ENCODE data around the gene KRT85.

- TF ChIP-seq, protein P1, sequence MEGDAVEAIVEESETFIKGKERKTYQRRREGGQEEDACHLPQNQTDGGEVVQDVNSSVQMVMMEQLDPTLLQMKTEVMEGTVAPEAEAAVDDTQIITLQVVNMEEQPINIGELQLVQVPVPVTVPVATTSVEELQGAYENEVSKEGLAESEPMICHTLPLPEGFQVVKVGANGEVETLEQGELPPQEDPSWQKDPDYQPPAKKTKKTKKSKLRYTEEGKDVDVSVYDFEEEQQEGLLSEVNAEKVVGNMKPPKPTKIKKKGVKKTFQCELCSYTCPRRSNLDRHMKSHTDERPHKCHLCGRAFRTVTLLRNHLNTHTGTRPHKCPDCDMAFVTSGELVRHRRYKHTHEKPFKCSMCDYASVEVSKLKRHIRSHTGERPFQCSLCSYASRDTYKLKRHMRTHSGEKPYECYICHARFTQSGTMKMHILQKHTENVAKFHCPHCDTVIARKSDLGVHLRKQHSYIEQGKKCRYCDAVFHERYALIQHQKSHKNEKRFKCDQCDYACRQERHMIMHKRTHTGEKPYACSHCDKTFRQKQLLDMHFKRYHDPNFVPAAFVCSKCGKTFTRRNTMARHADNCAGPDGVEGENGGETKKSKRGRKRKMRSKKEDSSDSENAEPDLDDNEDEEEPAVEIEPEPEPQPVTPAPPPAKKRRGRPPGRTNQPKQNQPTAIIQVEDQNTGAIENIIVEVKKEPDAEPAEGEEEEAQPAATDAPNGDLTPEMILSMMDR (IDR thresholded peaks at IDR 0.05), result no peak
- TF ChIP-seq POLR2A (IDR thresholded peaks at IDR 0.05; ENCODE audit: low read depth), result no peak
These were observed 15.6 kb upstream of the KRT85 start for GRCh38 chr12:52382854-52383253.

All from esophagus muscularis mucosa (tissue), 3 donors.